DOHH2 (cell line): ENCODE results near the gene RPA1.

Experiments
- H3F3A ChIP-seq: fragments of 200-600 bp; sonication (generic), shearing (Covaris generic); 2 replicates; pipeline ENCODE4 v1.6.0; 2016; ENCODE audit warnings: antibody characterized with exemption, mild to moderate bottlenecking; ENCODE audit not compliant: control insufficient read depth, insufficient read depth
- H3K27ac ChIP-seq: fragments of 200-600 bp; sonication (generic); 2 replicates; pipeline ENCODE4 v1.5.1; 2014; ENCODE audit warnings: low read depth, mild to moderate bottlenecking, low read length, moderate library complexity
- H3K27me3 ChIP-seq: fragments of 200-600 bp; sonication (generic); 2 replicates; pipeline ENCODE4 v1.6.1; 2014; ENCODE audit warnings: mild to moderate bottlenecking, low read length, mixed read lengths; ENCODE audit not compliant: control insufficient read depth
- H3K36me3 ChIP-seq: fragments of 200-600 bp; sonication (generic); 2 replicates; pipeline ENCODE4 v1.6.1; 2014; ENCODE audit warnings: mild to moderate bottlenecking, low read length, moderate library complexity, mixed read lengths; ENCODE audit not compliant: control insufficient read depth
- H3K4me1 ChIP-seq: fragments of 200-600 bp; sonication (generic); 2 replicates; pipeline ENCODE4 v1.6.1; 2014; ENCODE audit warnings: mild to moderate bottlenecking, low read length, mixed read lengths; ENCODE audit not compliant: control insufficient read depth
- H3K4me2 ChIP-seq: fragments of 200-600 bp; sonication (generic); 2 replicates; pipeline ENCODE4 v1.6.0; 2014; ENCODE audit warnings: mild to moderate bottlenecking, low read length, moderate library complexity
- H3K4me3 ChIP-seq: fragments of 200-600 bp; sonication (generic); 2 replicates; pipeline ENCODE4 v1.5.1; 2014; ENCODE audit warnings: mild to moderate bottlenecking, low read length, mixed read lengths
- H3K79me2 ChIP-seq: fragments of 200-600 bp; sonication (generic); 2 replicates; pipeline ENCODE4 v1.6.1; 2014; ENCODE audit warnings: mild to moderate bottlenecking, low read length, mixed read lengths; ENCODE audit not compliant: control insufficient read depth
- H3K9me2 ChIP-seq: fragments of 200-600 bp; sonication (generic); replicated peaks from 2 replicates; pipeline ENCODE4 v1.6.1; 2014; ENCODE audit warnings: mild to moderate bottlenecking, low read length, mixed read lengths; ENCODE audit not compliant: control insufficient read depth
- H3K9me3 ChIP-seq: fragments of 200-600 bp; sonication (generic); 2 replicates; pipeline ENCODE4 v1.6.1; 2014; ENCODE audit warnings: antibody characterized with exemption, low read length, mixed read lengths; ENCODE audit not compliant: control insufficient read depth, insufficient read depth
- H4K20me1 ChIP-seq: fragments of 200-600 bp; sonication (generic); 2 replicates; pipeline ENCODE4 v1.6.0; 2014; ENCODE audit warnings: low read depth, mild to moderate bottlenecking, antibody characterized with exemption, low read length, moderate library complexity; ENCODE audit not compliant: control insufficient read depth, insufficient read depth
- EZH2phosphoT487 ChIP-seq: fragments of 200-600 bp; sonication (generic); IDR thresholded peaks from 2 replicates; pipeline ENCODE4 v1.6.1; 2017; ENCODE audit warnings: borderline replicate concordance, mild to moderate bottlenecking, antibody characterized with exemption, low read length, moderate library complexity, mixed read lengths
- TF ChIP-seq, protein P1 (sequence below): fragments of 200-600 bp; sonication (generic); IDR thresholded peaks from one replicate; pipeline ENCODE4 v1.5.1; 2014; ENCODE audit warnings: antibody characterized with exemption, mild to moderate bottlenecking, low read depth, low read length; ENCODE audit not compliant: poor library complexity, severe bottlenecking

The RPA1 gene

DNA sequence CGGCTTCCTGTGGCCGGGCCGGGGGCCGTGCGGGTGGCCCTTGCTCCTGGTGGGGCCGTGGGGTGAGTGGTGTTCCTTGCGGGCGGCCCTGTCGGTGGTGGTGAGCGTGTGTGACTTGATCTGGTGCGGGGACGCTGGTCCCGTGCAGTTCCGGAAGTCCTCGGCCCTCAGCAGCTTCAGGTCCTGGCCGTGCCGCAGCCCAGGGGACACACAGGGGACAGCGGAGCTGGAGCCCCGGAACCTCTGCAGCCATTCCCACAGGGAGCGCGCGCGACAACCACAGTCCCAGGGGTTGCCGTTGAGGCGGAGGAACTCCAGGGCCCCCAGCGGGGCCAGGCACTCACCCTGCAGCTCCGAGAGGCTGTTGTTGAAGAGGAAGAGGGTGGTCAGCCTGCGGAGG is 107.0 kb downstream of the RPA1 start:
- no peak overlapping the region for H3K4me2 ChIP-seq
- H3K4me3 ChIP-seq = no peak overlapping the region
- H4K20me1 ChIP-seq = no peaks in the 10 kb centered on the region
- no peaks in the 10 kb centered on the region; the same call in 1 of the 2 replicates for H3K27me3 ChIP-seq
- H3K36me3 ChIP-seq = no peaks in the 10 kb centered on the region
- H3K9me2 ChIP-seq = no peaks in the 10 kb centered on the region
- no peaks in the 10 kb centered on the region for H3K79me2 ChIP-seq
- H3K4me1 ChIP-seq = no peaks in the 10 kb centered on the region
- no peaks in the 10 kb centered on the region for H3K9me3 ChIP-seq
- H3F3A ChIP-seq = no peaks in the 10 kb centered on the region
- TF ChIP-seq, protein P1, sequence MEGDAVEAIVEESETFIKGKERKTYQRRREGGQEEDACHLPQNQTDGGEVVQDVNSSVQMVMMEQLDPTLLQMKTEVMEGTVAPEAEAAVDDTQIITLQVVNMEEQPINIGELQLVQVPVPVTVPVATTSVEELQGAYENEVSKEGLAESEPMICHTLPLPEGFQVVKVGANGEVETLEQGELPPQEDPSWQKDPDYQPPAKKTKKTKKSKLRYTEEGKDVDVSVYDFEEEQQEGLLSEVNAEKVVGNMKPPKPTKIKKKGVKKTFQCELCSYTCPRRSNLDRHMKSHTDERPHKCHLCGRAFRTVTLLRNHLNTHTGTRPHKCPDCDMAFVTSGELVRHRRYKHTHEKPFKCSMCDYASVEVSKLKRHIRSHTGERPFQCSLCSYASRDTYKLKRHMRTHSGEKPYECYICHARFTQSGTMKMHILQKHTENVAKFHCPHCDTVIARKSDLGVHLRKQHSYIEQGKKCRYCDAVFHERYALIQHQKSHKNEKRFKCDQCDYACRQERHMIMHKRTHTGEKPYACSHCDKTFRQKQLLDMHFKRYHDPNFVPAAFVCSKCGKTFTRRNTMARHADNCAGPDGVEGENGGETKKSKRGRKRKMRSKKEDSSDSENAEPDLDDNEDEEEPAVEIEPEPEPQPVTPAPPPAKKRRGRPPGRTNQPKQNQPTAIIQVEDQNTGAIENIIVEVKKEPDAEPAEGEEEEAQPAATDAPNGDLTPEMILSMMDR = no peak
- TF ChIP-seq EZH2phosphoT487 = no peak
- H3K27ac ChIP-seq = no peak overlapping the region

DNA sequence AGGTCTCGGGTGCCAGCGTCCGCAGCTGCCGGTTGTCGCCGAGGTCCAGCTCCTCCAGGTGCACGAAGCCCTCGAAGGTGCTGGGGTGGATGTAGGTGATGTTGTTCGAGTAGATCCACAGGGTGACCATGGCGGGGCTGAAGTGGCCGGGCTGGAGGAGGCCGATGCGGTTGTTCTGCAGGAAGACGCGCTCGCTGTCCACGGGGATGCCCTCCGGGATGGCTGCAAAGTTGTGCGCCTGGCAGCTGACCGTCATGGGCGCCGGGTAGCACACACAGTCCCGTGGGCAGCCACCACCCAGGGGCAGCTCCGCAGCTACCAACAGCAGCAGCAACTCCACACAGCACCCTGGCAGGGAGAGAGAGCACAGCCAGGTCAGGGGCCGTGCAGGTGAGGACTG is 107.7 kb downstream of the RPA1 start:
- no peak for TF ChIP-seq EZH2phosphoT487
- TF ChIP-seq, protein P1 = no peak

DNA sequence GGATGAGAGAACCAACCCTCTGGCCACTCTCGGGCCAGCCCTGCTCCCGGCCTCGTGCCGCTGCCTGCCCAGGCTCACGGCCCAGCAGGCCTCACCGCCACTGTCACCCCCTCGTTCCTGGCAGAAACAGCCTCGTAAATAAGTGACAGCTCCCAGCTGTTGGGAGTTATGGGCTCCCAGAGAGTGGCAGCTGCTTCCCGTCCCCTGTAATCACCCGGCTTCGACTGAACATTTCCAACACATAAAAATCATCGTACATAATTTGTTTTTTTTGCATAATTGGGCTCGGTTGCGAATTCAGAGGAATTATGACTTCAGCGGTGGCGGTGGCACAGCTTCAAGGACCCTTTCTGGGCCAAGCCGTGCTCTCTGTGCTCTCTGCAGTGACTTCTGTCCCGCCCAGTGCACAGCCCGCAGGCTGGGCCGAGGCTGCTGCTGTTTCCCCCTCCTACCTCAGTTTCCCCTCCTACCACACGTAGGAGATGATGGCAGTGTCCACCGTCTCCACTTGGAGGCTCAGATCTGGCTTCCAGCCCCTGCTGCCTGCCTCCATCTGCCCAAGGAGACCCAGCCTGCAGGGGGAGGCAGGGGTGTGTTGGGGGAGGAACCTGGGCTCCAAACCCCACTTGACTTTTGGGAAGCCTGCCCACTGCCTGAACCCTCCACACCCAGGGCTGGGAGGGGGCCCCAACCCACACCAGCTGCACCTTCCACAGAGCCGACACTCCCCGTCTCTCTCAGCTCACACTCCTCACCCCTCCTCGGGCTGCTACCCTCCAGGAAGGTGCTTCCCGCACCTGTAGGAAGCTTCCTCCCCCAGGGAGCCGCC is 110.4 kb downstream of the RPA1 start:
- Histone ChIP-seq H3K79me2 (no peaks in the 10 kb centered on the region), H3K9me2 (no peaks in the 10 kb centered on the region), H3K27ac (no peak overlapping the region), H3K36me3 (no peaks in the 10 kb centered on the region), H3K4me1 (no peaks in the 10 kb centered on the region), H3K9me3 (no peaks in the 10 kb centered on the region), H3F3A (no peaks in the 10 kb centered on the region), H3K27me3 (no peaks in the 10 kb centered on the region; the same call in 1 of the 2 replicates), H4K20me1 (no peaks in the 10 kb centered on the region), H3K4me3 (no peak overlapping the region), H3K4me2 (no peak overlapping the region)
- TF ChIP-seq, protein P1 = no peak
- TF ChIP-seq EZH2phosphoT487 = no peak

More for the DNA sequence above, 107.7 kb downstream of the RPA1 start:
- Histone ChIP-seq H3K27ac (no peak overlapping the region), H4K20me1 (no peaks in the 10 kb centered on the region), H3K9me3 (no peaks in the 10 kb centered on the region), H3K9me2 (no peaks in the 10 kb centered on the region), H3K79me2 (no peaks in the 10 kb centered on the region), H3K27me3 (no peaks in the 10 kb centered on the region; the same call in 1 of the 2 replicates), H3F3A (no peaks in the 10 kb centered on the region), H3K4me1 (no peaks in the 10 kb centered on the region), H3K4me3 (no peak overlapping the region), H3K4me2 (no peak overlapping the region), H3K36me3 (no peaks in the 10 kb centered on the region)
